GM12878 (cell line): ENCODE data around the gene ITGA8. TPM values are rescaled to one million over a fixed set of nuclear protein-coding genes. Genes with fewer than 3 reads are reported as not detected.

Experiments
- ATAC-seq: fragments of 200-7000 bp; cut with Tn5 transposase; 3 replicates; pipeline ENCODE4 v1.9.1; 2020; ENCODE audit warnings: mild to moderate bottlenecking, moderate library complexity
- BruUV-seq: library from RNA; stranded (reverse); fragments of 400-500 nt; replicated peaks from 2 replicates; lab custom pipeline; 2021; lab: Mats Ljungman, UMichigan
- CTCF ChIA-PET: fragments of 300-600 bp; sonication (Branson Sonifier 250); formaldehyde crosslinking; extraction: SDS; loops from one replicate; lab custom pipeline; 2021; ENCODE audit warnings: inconsistent platforms; lab: Yijun Ruan, JAX
- POLR2A ChIA-PET: fragments of 350-600 bp; formaldehyde crosslinking; extraction: SDS; loops from one replicate; lab custom pipeline; 2021; ENCODE audit warnings: inconsistent platforms; lab: Charles Lee
- RAD21 ChIA-PET: fragments of 300-600 bp; sonication (Branson Sonifier 250); formaldehyde crosslinking; loops from one replicate; lab custom pipeline; 2023; ENCODE audit warnings: antibody characterized with exemption; ENCODE audit not compliant: unreplicated experiment; lab: Charles Lee
- SMC1A ChIA-PET: fragments of 300-600 bp; sonication (Branson Sonifier 250); formaldehyde crosslinking; loops from one replicate; lab custom pipeline; 2023; ENCODE audit not compliant: unreplicated experiment, uncharacterized antibody; lab: Charles Lee
- DNase-seq: peaks from one replicate; pipeline ENCODE4 v3.0.0-alpha.2; 2011; ENCODE audit warnings: low read depth, low spot score
- FAIRE-seq: peaks from 3 replicates; lab custom pipeline; 2011; peaks lifted over from hg19 to GRCh38; lab: Jason Lieb, UNC
- H2AFZ ChIP-seq: 2 replicates; pipeline ENCODE4 v1.6.0; 2011; ENCODE audit warnings: low read depth, low read length, control low read depth; ENCODE audit not compliant: control insufficient read depth
- H3K27ac ChIP-seq: 2 replicates; pipeline ENCODE4 v1.5.1; 2011; ENCODE audit warnings: control low read depth; ENCODE audit not compliant: control insufficient read depth, insufficient read depth
- H3K27me3 ChIP-seq, 2 experiments: replicated peaks in 1 of 2; 2 replicates each; pipeline versions ENCODE4 v1.6.0 to v1.6.1; 2011; ENCODE audit warnings: low read length in 1 of 2; ENCODE audit not compliant: control insufficient read depth in 2 of 2, insufficient read depth in 2 of 2
- H3K36me3 ChIP-seq, 2 experiments: 2 replicates each; pipeline ENCODE4 v1.5.1; 2011; ENCODE audit warnings: low read length in 1 of 2; ENCODE audit not compliant: control insufficient read depth in 2 of 2, insufficient read depth in 2 of 2
- H3K4me1 ChIP-seq: 2 replicates; pipeline ENCODE4 v1.6.1; 2011; ENCODE audit warnings: mild to moderate bottlenecking, low read length, moderate library complexity, mixed read lengths; ENCODE audit not compliant: control insufficient read depth, insufficient read depth
- H3K4me2 ChIP-seq: 2 replicates; pipeline ENCODE4 v1.6.0; 2011; ENCODE audit warnings: control low read depth; ENCODE audit not compliant: control insufficient read depth, insufficient read depth
- H3K4me3 ChIP-seq: fragments of 200-600 bp; sonication (generic); 2 replicates; pipeline ENCODE4 v1.5.1; 2016
- H3K79me2 ChIP-seq: 2 replicates; pipeline ENCODE4 v1.6.0; 2011; ENCODE audit warnings: low read length; ENCODE audit not compliant: control insufficient read depth, insufficient read depth
- H3K9ac ChIP-seq: 2 replicates; pipeline ENCODE4 v1.8.0; 2011; ENCODE audit warnings: low read length, control low read depth, mixed read lengths; ENCODE audit not compliant: control insufficient read depth, insufficient read depth
- H3K9me3 ChIP-seq: replicated peaks from 3 replicates; pipeline ENCODE4 v1.5.1; 2011; ENCODE audit warnings: mild to moderate bottlenecking, low read length; ENCODE audit not compliant: control insufficient read depth, insufficient read depth
- H4K20me1 ChIP-seq: 2 replicates; pipeline ENCODE4 v1.6.0; 2011; ENCODE audit not compliant: control insufficient read depth, insufficient read depth
- BCL3 ChIP-seq: IDR thresholded peaks from 2 replicates; pipeline ENCODE4 v1.6.1; 2011; ENCODE audit warnings: borderline replicate concordance, low read depth, mild to moderate bottlenecking, moderate library complexity, low read length; ENCODE audit not compliant: insufficient read depth, poor library complexity, severe bottlenecking
- MTA2 ChIP-seq: fragments of 450-650 bp; IDR thresholded peaks from 2 replicates; pipeline ENCODE4 v1.6.1; 2016; ENCODE audit warnings: low read depth, mild to moderate bottlenecking, moderate library complexity
- PBX3 ChIP-seq: IDR thresholded peaks from 2 replicates; pipeline ENCODE4 v1.6.1; 2011; ENCODE audit warnings: mild to moderate bottlenecking, low read depth, low read length, moderate library complexity; ENCODE audit not compliant: insufficient replicate concordance
- RUNX3 ChIP-seq: IDR thresholded peaks from 2 replicates; pipeline ENCODE4 v1.6.1; 2012; ENCODE audit warnings: low read length, inconsistent platforms
- SP1 ChIP-seq: IDR thresholded peaks from one replicate; pipeline ENCODE4 v1.6.1; 2011; ENCODE audit warnings: low read depth, low read length
- SREBF2 ChIP-seq: IDR thresholded peaks from 2 replicates; pipeline ENCODE4 v1.6.1; 2012; ENCODE audit warnings: mild to moderate bottlenecking, low read length
- TARDBP ChIP-seq: IDR thresholded peaks from 2 replicates; pipeline ENCODE4 v1.6.1; 2016; ENCODE audit warnings: borderline replicate concordance
- YY1 ChIP-seq: IDR thresholded peaks from 2 replicates; pipeline ENCODE4 v1.6.1; 2011; ENCODE audit warnings: low read depth, mild to moderate bottlenecking, low read length
- WGBS: methylation state at CpG from one replicate; pipeline ENCODE4 v1.1.6; 2016; ENCODE audit warnings: low lambda C conversion rate; ENCODE audit not compliant: insufficient replicate concordance, insufficient coverage; ENCODE audit errors: missing lambda C conversion rate; 5-methylcytosine and 5-hydroxymethylcytosine counted together
- in situ Hi-C: fragments of 300-500 bp; cut with MboI; formaldehyde crosslinking; loops from 9 replicates; pipeline ENCODE4 v1.14.3; 2018; ENCODE audit warnings: mixed read lengths
- intact Hi-C: fragments of 100-400 bp; cut with micrococcal nuclease; formaldehyde crosslinking; loops from one replicate; pipeline ENCODE4 v1.14.2; 2022; ENCODE audit not compliant: unreplicated experiment
- polyA plus RNA-seq, 11 experiments: library from polyadenylated mRNA; depleted of rRNA in 4 of 11; unstranded in 6 of 11; stranded (reverse) in 5 of 11; fragments of >200 nt; fragmentation: Nextera tagmentation in 4 of 11; fragmentation: Illumina TruSeq in 1 of 11; extraction: Ambion mirVana in 4 of 11; extraction: Trizol in 1 of 11; gene quantifications; 1 replicate in 1 of 11; 2 replicates in 10 of 11; pipeline versions ENCODE4 v1.2.1 to v1.2.3, GENCODE V29; 2011 to 2016; ENCODE audit warnings: inconsistent platforms in 2 of 11, missing spikeins in 2 of 11, low read depth in 1 of 11
- total RNA-seq, 4 experiments: library from RNA; depleted of rRNA in 3 of 4; stranded (reverse); fragments of >200 nt in 3 of 4; fragmentation: Illumina TruSeq in 1 of 4; extraction: Trizol in 1 of 4; gene quantifications; 2 replicates each; pipeline versions ENCODE4 v1.2.1 to v1.2.3, GENCODE V29; 2013 to 2021

Gene ITGA8
- total and polyA plus RNA-seq, 10 of the 15 experiments (the other 5 are each of a cell fraction or from before 2014, with no cell fraction given): 0.03 TPM; not detected in 9

GRCh38 chr10:15603446-15604011, 116.2 kb downstream of the ITGA8 start (continued):
- TF ChIP-seq PBX3: no peak

GRCh38 chr10:15601819-15602218, 117.9 kb downstream of the ITGA8 start:
- Histone ChIP-seq H3K36me3 (no peaks in the 10 kb centered on the region), H3K4me3 (no peak overlapping the region), H2AFZ (no peak overlapping the region), H3K79me2 (no peaks in the 10 kb centered on the region), H4K20me1 (no peaks in the 10 kb centered on the region), H3K4me1 (no peaks in the 10 kb centered on the region), H3K9ac (no peak overlapping the region), H3K4me2 (no peak overlapping the region), H3K9me3 (no peaks in the 10 kb centered on the region), H3K27ac (no peak overlapping the region), H3K27me3 (no peaks in the 10 kb centered on the region)
- WGBS: 55% methylated on average over 1 of the region's 1 CpG
- FAIRE-seq: no peak
- no TSS peak for BruUV-seq
- ATAC-seq: no peak
- intact Hi-C loops (no loop called here), in situ Hi-C loops (no loop called here)
- TF ChIP-seq MTA2 (no peak), RUNX3 (no peak), SP1 (no peak), YY1 (no peak), BCL3 (no peak), SREBF2 (no peak), TARDBP (no peak)
- ChIA-PET SMC1A (no interaction called here), CTCF (interaction anchor here (1.2 kb wide), 1 partner anchor 25 kb away, joined by 3 read pairs; no protein-coding TSS in a partner anchor), RAD21 (no interaction called here), POLR2A (no interaction called here)
- no peak for DNase-seq
